Measurements from ENCODE around the gene ITGB4.

ITGB4 gene

DNA sequence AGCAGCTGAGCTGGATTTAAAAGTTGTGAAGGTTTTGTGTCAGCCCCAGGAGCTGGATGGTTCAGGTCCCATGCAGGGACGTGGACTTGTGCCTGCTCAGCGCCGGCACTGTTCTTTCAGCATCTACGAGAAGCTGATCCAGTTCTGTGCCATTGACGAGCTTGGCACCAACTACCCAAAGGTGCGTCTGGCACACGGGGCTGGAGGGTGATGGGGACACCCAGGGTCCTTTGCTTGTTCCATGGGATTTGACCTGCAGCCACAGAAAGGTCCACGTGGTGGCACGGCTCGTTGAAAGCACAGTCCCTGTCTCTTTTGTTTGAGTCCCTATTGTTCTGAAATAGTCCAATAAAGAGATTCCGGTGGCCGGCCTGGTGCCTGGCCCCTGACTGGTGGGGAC is 18.1 kb upstream of the ITGB4 start:
- no peaks in the 10 kb centered on the region for H3K79me2 ChIP-seq (ENCODE audit: insufficient read depth, low read length)
- H3K4me2 ChIP-seq (ENCODE audit: insufficient read depth, low read length), result no peak overlapping the region
- no peak overlapping the region for H3K4me3 ChIP-seq (ENCODE audit: low read depth in 1 of 2, low read length in 2 of 2)
- TF ChIP-seq, protein P1, sequence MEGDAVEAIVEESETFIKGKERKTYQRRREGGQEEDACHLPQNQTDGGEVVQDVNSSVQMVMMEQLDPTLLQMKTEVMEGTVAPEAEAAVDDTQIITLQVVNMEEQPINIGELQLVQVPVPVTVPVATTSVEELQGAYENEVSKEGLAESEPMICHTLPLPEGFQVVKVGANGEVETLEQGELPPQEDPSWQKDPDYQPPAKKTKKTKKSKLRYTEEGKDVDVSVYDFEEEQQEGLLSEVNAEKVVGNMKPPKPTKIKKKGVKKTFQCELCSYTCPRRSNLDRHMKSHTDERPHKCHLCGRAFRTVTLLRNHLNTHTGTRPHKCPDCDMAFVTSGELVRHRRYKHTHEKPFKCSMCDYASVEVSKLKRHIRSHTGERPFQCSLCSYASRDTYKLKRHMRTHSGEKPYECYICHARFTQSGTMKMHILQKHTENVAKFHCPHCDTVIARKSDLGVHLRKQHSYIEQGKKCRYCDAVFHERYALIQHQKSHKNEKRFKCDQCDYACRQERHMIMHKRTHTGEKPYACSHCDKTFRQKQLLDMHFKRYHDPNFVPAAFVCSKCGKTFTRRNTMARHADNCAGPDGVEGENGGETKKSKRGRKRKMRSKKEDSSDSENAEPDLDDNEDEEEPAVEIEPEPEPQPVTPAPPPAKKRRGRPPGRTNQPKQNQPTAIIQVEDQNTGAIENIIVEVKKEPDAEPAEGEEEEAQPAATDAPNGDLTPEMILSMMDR (IDR thresholded peaks at IDR 0.05; ENCODE audit: borderline replicate concordance, extremely low read depth, low read length, poor library complexity, severe bottlenecking), result no peak
- TF ChIP-seq EZH2 (IDR thresholded peaks at IDR 0.05; ENCODE audit: borderline replicate concordance, low read depth, low read length, severe bottlenecking), result no peak
- H3K36me3 ChIP-seq (ENCODE audit: insufficient read depth, low read length), result peaks cover 99% of the 10 kb centered on the region
- no peak overlapping the region for H2AFZ ChIP-seq (ENCODE audit: low read depth, low read length)
- H3K27me3 ChIP-seq (ENCODE audit: insufficient read depth, low read length, poor library complexity), result no peaks in the 10 kb centered on the region
- ATAC-seq (ENCODE audit: insufficient read depth, low read depth) (no peak), DNase-seq (no peak)
- H3K9ac ChIP-seq (ENCODE audit: low read depth, low read length), result no peak overlapping the region
- H4K20me1 ChIP-seq (ENCODE audit: insufficient read depth, low read length), result peaks cover 15% of the 10 kb centered on the region; the same call in 1 of the 2 replicates
- no peak overlapping the region for H3K27ac ChIP-seq (ENCODE audit: low read length)
- no peaks in the 10 kb centered on the region for H3K4me1 ChIP-seq (ENCODE audit: insufficient read depth, low read length)
- no peaks in the 10 kb centered on the region for H3K9me3 ChIP-seq (ENCODE audit: insufficient read depth, low read length, severe bottlenecking)

DNA sequence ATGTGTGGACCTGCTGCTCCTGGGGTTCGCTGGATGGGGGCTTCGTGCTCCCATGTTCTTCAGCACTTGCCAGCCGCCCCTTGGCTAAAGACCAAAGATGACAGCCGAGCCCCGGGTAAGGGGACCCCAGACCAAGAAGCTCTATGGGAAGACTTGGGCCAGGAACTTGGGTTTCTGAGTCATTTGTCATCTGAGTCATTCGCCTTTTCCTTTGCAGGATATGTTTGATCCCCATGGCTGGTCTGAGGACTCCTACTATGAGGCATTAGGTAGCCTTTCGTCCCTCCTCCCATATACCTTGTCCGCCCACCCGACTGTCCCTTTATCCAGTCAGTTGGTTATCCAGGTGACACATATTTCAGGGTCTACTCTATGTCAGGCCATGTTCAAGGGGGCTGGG is 17.7 kb upstream of the ITGB4 start:
- no peak for ATAC-seq (ENCODE audit: insufficient read depth, low read depth)
- Histone ChIP-seq H3K9me3 (ENCODE audit: insufficient read depth, low read length, severe bottlenecking) (no peaks in the 10 kb centered on the region), H2AFZ (ENCODE audit: low read depth, low read length) (no peak overlapping the region), H3K27me3 (ENCODE audit: insufficient read depth, low read length, poor library complexity) (no peaks in the 10 kb centered on the region), H3K36me3 (ENCODE audit: insufficient read depth, low read length) (peaks cover 99% of the 10 kb centered on the region), H4K20me1 (ENCODE audit: insufficient read depth, low read length) (peaks cover 11% of the 10 kb centered on the region; the same call in 1 of the 2 replicates), H3K9ac (ENCODE audit: low read depth, low read length) (no peak overlapping the region), H3K4me2 (ENCODE audit: insufficient read depth, low read length) (no peak overlapping the region), H3K79me2 (ENCODE audit: insufficient read depth, low read length) (no peaks in the 10 kb centered on the region), H3K4me1 (ENCODE audit: insufficient read depth, low read length) (no peaks in the 10 kb centered on the region), H3K27ac (ENCODE audit: low read length) (no peak overlapping the region), H3K4me3 (ENCODE audit: low read depth in 1 of 2, low read length in 2 of 2) (no peak overlapping the region)
- no peak for DNase-seq
- TF ChIP-seq EZH2 (IDR thresholded peaks at IDR 0.05; ENCODE audit: borderline replicate concordance, low read depth, low read length, severe bottlenecking), result no peak
- TF ChIP-seq, protein P1 (IDR thresholded peaks at IDR 0.05; ENCODE audit: borderline replicate concordance, extremely low read depth, low read length, poor library complexity, severe bottlenecking), result no peak

DNA sequence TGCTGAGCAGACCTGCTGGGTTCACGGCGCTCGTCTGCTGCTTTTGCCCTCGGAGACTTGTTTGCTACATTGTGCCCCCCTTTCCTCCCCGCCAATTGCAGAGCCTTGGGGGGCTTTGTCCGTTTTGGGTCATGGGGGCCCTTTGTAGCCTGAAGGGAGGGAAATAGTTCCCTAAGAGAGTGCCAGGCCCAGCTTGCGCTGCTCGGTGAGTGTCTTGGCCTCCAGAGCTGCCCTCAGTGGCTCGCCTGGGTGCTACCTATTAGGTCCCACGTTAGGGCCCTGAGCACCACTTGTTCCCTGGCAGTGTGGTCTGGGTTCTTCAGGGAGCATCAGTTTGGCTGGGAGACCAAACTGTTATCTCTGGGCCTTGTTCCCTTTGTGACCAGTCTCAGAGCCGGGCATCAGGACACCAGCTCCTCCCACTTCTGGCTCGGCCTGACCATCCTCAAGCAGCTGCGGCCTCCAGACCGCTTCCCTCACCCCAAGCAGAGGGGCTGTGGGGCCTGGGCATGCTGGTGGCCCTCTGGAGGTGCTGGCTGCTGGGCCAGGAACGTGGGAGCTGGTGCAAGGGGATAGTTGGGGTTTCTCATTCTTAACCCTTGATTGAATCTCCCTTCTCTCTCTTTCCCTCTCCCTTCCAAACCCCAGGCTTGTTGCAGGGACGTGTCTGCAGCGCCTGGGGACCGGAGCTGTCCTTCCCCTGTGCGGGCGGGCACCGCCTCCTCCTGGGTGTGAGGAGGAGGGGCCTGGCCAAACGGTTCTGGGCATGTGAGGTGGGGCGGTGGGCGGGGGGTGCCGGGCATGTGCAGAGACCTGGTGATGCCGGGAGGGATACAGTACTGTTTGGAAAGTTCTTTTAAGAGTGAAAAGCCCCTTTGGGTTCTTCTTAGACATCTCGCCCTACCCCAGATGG is 16.0 kb upstream of the ITGB4 start:
- H3K27me3 ChIP-seq (ENCODE audit: insufficient read depth, low read length, poor library complexity), result no peaks in the 10 kb centered on the region
- peaks cover 84% of the 10 kb centered on the region for H3K36me3 ChIP-seq (ENCODE audit: insufficient read depth, low read length)
- ATAC-seq (ENCODE audit: insufficient read depth, low read depth), result no peak
- no peak overlapping the region for H3K27ac ChIP-seq (ENCODE audit: low read length)
- no peaks in the 10 kb centered on the region for H3K79me2 ChIP-seq (ENCODE audit: insufficient read depth, low read length)
- peaks cover 7% of the 10 kb centered on the region; the same call in 1 of the 2 replicates for H4K20me1 ChIP-seq (ENCODE audit: insufficient read depth, low read length)
- H3K9ac ChIP-seq (ENCODE audit: low read depth, low read length), result no peak overlapping the region
- TF ChIP-seq, protein P1 (IDR thresholded peaks at IDR 0.05; ENCODE audit: borderline replicate concordance, extremely low read depth, low read length, poor library complexity, severe bottlenecking), result no peak
- no peak for TF ChIP-seq EZH2 (IDR thresholded peaks at IDR 0.05; ENCODE audit: borderline replicate concordance, low read depth, low read length, severe bottlenecking)
- H3K4me3 ChIP-seq (ENCODE audit: low read depth in 1 of 2, low read length in 2 of 2), result no peak overlapping the region
- DNase-seq, result no peak
- H3K9me3 ChIP-seq (ENCODE audit: insufficient read depth, low read length, severe bottlenecking), result no peaks in the 10 kb centered on the region
- no peak overlapping the region for H2AFZ ChIP-seq (ENCODE audit: low read depth, low read length)
- no peak overlapping the region for H3K4me2 ChIP-seq (ENCODE audit: insufficient read depth, low read length)
- no peaks in the 10 kb centered on the region for H3K4me1 ChIP-seq (ENCODE audit: insufficient read depth, low read length)
